DND-41 (cell line): ENCODE data around the gene ADGRG7.
A peak's percentile ranks its signal among the peaks of the same experiment; 100 is the strongest.

Experiments used
- ATAC-seq: fragments of 200-7000 bp; cut with Tn5 transposase; 3 replicates; pipeline ENCODE4 v1.9.1; 2021; ENCODE audit warnings: low read depth; ENCODE audit not compliant: insufficient read depth
- DNase-seq: peaks from one replicate; pipeline ENCODE4 v3.0.0-alpha.2; 2020
- H2AFZ ChIP-seq: 2 replicates; pipeline ENCODE4 v1.6.0; 2012; ENCODE audit warnings: low read depth, low read length
- H3K27ac ChIP-seq: 2 replicates; pipeline ENCODE4 v1.5.1; 2012; ENCODE audit warnings: low read length, inconsistent platforms
- H3K27me3 ChIP-seq: fragments of 200-600 bp; sonication (generic); 2 replicates; pipeline ENCODE4 v1.6.0; 2012; ENCODE audit warnings: low read length, mild to moderate bottlenecking, inconsistent platforms; ENCODE audit not compliant: insufficient read depth, poor library complexity
- H3K36me3 ChIP-seq: 2 replicates; pipeline ENCODE4 v1.5.1; 2012; ENCODE audit warnings: low read length, inconsistent platforms; ENCODE audit not compliant: insufficient read depth
- H3K4me1 ChIP-seq: 2 replicates; pipeline ENCODE4 v1.5.1; 2012; ENCODE audit warnings: mild to moderate bottlenecking, low read length; ENCODE audit not compliant: insufficient read depth
- H3K4me2 ChIP-seq: 2 replicates; pipeline ENCODE4 v1.6.0; 2012; ENCODE audit warnings: mild to moderate bottlenecking, moderate library complexity, low read length, inconsistent platforms; ENCODE audit not compliant: insufficient read depth
- H3K4me3 ChIP-seq, 2 experiments: fragments of 200-600 bp in 1 of 2; shearing (Covaris generic) in 1 of 2; 2 replicates each; pipeline ENCODE4 v1.5.1; 2012 to 2016; ENCODE audit warnings: inconsistent platforms in 2 of 2, low read length in 2 of 2, mild to moderate bottlenecking in 2 of 2, low read depth in 1 of 2, moderate library complexity in 1 of 2
- H3K79me2 ChIP-seq: 2 replicates; pipeline ENCODE4 v1.6.0; 2012; ENCODE audit warnings: low read length, inconsistent platforms; ENCODE audit not compliant: insufficient read depth
- H3K9ac ChIP-seq: 2 replicates; pipeline ENCODE4 v1.6.0; 2012; ENCODE audit warnings: low read depth, mild to moderate bottlenecking, inconsistent platforms, low read length, moderate library complexity
- H3K9me3 ChIP-seq: 2 replicates; pipeline ENCODE4 v1.5.1; 2012; ENCODE audit warnings: low read length, moderate library complexity, mild to moderate bottlenecking, inconsistent platforms; ENCODE audit not compliant: insufficient read depth, severe bottlenecking
- H4K20me1 ChIP-seq: 2 replicates; pipeline ENCODE4 v1.6.0; 2012; ENCODE audit warnings: low read length; ENCODE audit not compliant: insufficient read depth
- CTCF ChIP-seq: IDR thresholded peaks from 2 replicates; pipeline ENCODE4 v1.5.1; 2012; ENCODE audit warnings: borderline replicate concordance, low read length, moderate library complexity, mild to moderate bottlenecking; ENCODE audit not compliant: poor library complexity, severe bottlenecking; ENCODE audit errors: extremely low read depth
- EZH2 ChIP-seq: IDR thresholded peaks from 3 replicates; pipeline ENCODE4 v1.6.1; 2012; ENCODE audit warnings: borderline replicate concordance, low read depth, mild to moderate bottlenecking, moderate library complexity, low read length, inconsistent platforms; ENCODE audit not compliant: severe bottlenecking

ADGRG7 gene

GRCh38 chr3:100706365-100706764 lies 97.0 kb downstream of the ADGRG7 start:
- Histone ChIP-seq H3K9ac (no peak overlapping the region), H3K79me2 (peaks cover 21% of the 10 kb centered on the region), H3K9me3 (no peaks in the 10 kb centered on the region), H3K27ac (no peak overlapping the region), H3K27me3 (no peaks in the 10 kb centered on the region), H3K36me3 (peaks cover 7% of the 10 kb centered on the region; the same call in 1 of the 2 replicates), H3K4me2 (no peak overlapping the region), H3K4me1 (peaks cover 20% of the 10 kb centered on the region), H4K20me1 (peaks cover 15% of the 10 kb centered on the region), H3K4me3 (no peak overlapping the region), H2AFZ (peak overlapping the region; percentile 22; the same call in 1 of the 2 replicates)
- TF ChIP-seq CTCF (no peak), EZH2 (no peak)
- DNase-seq: no peak
- no peak for ATAC-seq

GRCh38 chr3:100708644-100708988 lies 99.2 kb downstream of the ADGRG7 start:
- Histone ChIP-seq H4K20me1 (peaks cover 36% of the 10 kb centered on the region), H3K9me3 (no peaks in the 10 kb centered on the region), H3K9ac (peak overlapping the region; percentile 98), H3K4me2 (peak overlapping the region; percentile 65), H3K79me2 (peaks cover 43% of the 10 kb centered on the region), H3K27ac (peak overlapping the region; percentile 82), H2AFZ (peak overlapping the region; percentile 87), H3K4me1 (peaks cover 38% of the 10 kb centered on the region), H3K27me3 (no peaks in the 10 kb centered on the region), H3K4me3 (peak overlapping the region; percentile 55 to 85; a peak in 3 of 4 replicates), H3K36me3 (peaks cover 18% of the 10 kb centered on the region)
- DNase-seq (no peak), ATAC-seq (no peak)
- no peak for TF ChIP-seq EZH2
- no peak for TF ChIP-seq CTCF

- ATAC-seq: peak; percentile 93
- peaks cover 49% of the 10 kb centered on the region for H3K79me2 ChIP-seq
- H3K4me3 ChIP-seq: peak within 1 kb of the TSS; percentile 63 to 85
- H2AFZ ChIP-seq: peak within 1 kb of the TSS; percentile 94
- no peaks in the 10 kb centered on the region for H3K27me3 ChIP-seq
- peak within 1 kb of the TSS; percentile 98 for H3K9ac ChIP-seq
- peak; percentile 98 for DNase-seq
- H3K36me3 ChIP-seq: peaks cover 23% of the 10 kb centered on the region
- no peak for TF ChIP-seq CTCF
- no peak for TF ChIP-seq EZH2
- H3K4me2 ChIP-seq: peak within 1 kb of the TSS; percentile 77
- H3K9me3 ChIP-seq: no peaks in the 10 kb centered on the region
- peaks cover 36% of the 10 kb centered on the region for H4K20me1 ChIP-seq
- peaks cover 38% of the 10 kb centered on the region for H3K4me1 ChIP-seq
- peak within 1 kb of the TSS; percentile 95 for H3K27ac ChIP-seq
Measured at GRCh38 chr3:100708989-100709841, 99.8 kb downstream of the ADGRG7 start, which contains the start of gene TFG. Gene TFG, plus strand, starts transcription at chr3:100709494. Its CDS starts 4,192 bp downstream, at chr3:100713686.
